SJCRH30 (cell line): ENCODE measurements around the gene KCNIP1. TPM values are rescaled to one million over a fixed set of nuclear protein-coding genes. Genes with fewer than 3 reads are reported as not detected.

Experiments used
- DNase-seq, 2 experiments: peaks; one replicate each; pipeline ENCODE4 v3.0.0-alpha.2; 2015 to 2020
- H3K27ac ChIP-seq: fragments of 250-450 bp; sonication (Bioruptor Pico); 2 replicates; pipeline ENCODE4 v1.5.1; 2020; ENCODE audit warnings: mild to moderate bottlenecking, moderate library complexity
- H3K27me3 ChIP-seq: fragments of 250-450 bp; sonication (Bioruptor Pico); 2 replicates; pipeline ENCODE4 v1.5.1; 2020; ENCODE audit warnings: mild to moderate bottlenecking, moderate library complexity
- H3K36me3 ChIP-seq: fragments of 250-450 bp; sonication (Bioruptor Pico); 2 replicates; pipeline ENCODE4 v1.5.1; 2020; ENCODE audit warnings: mild to moderate bottlenecking, moderate library complexity
- H3K4me1 ChIP-seq: fragments of 250-450 bp; sonication (Bioruptor Pico); 2 replicates; pipeline ENCODE4 v1.5.1; 2020; ENCODE audit warnings: mild to moderate bottlenecking, moderate library complexity
- H3K4me3 ChIP-seq: fragments of 250-450 bp; sonication (Bioruptor Pico); 2 replicates; pipeline ENCODE4 v1.5.1; 2020; ENCODE audit warnings: mild to moderate bottlenecking, moderate library complexity
- H3K9me3 ChIP-seq: fragments of 250-450 bp; sonication (Bioruptor Pico); replicated peaks from 2 replicates; pipeline ENCODE4 v1.5.1; 2020; ENCODE audit warnings: mild to moderate bottlenecking, moderate library complexity
- total RNA-seq: library from RNA; depleted of rRNA; stranded (reverse); fragments of >200 nt; shearing (Covaris generic); gene quantifications from 2 replicates; pipeline ENCODE4 v1.2.3, GENCODE V29; 2014

KCNIP1 gene
- total RNA-seq, 1 experiment from 2014 or later: 0.81 TPM

- H3K4me3 ChIP-seq: no peak overlapping the region
- peaks cover 3% of the 10 kb centered on the region; the same call in 1 of the 2 replicates for H3K4me1 ChIP-seq
- H3K36me3 ChIP-seq: no peaks in the 10 kb centered on the region
- H3K27ac ChIP-seq: no peak overlapping the region
- peaks cover 9% of the 10 kb centered on the region; the same call in 1 of the 2 replicates for H3K27me3 ChIP-seq
- DNase-seq: peak; percentile 9 to 20
- H3K9me3 ChIP-seq: no peaks in the 10 kb centered on the region
These were observed 217.2 kb downstream of the KCNIP1 start for GRCh38 chr5:170720984-170721383.

- H3K9me3 ChIP-seq: no peaks in the 10 kb centered on the region
- H3K36me3 ChIP-seq: no peaks in the 10 kb centered on the region
- peaks cover 2% of the 10 kb centered on the region; the same call in 1 of the 2 replicates for H3K27me3 ChIP-seq
- DNase-seq: no peak
- H3K4me3 ChIP-seq: no peak overlapping the region
- H3K4me1 ChIP-seq: peaks cover 3% of the 10 kb centered on the region; the same call in 1 of the 2 replicates
- H3K27ac ChIP-seq: no peak overlapping the region
These were observed 217.9 kb downstream of the KCNIP1 start for GRCh38 chr5:170721681-170722080.

GRCh38 chr5:170722316-170722715 is 218.5 kb downstream of the KCNIP1 start:
- Histone ChIP-seq H3K27me3 (no peaks in the 10 kb centered on the region; the same call in 1 of the 2 replicates), H3K9me3 (no peaks in the 10 kb centered on the region), H3K27ac (no peak overlapping the region), H3K4me3 (no peak overlapping the region), H3K36me3 (no peaks in the 10 kb centered on the region), H3K4me1 (peaks cover 3% of the 10 kb centered on the region; the same call in 1 of the 2 replicates)
- DNase-seq: no peak

- DNase-seq: no peak
- Histone ChIP-seq H3K4me1 (no peaks in the 10 kb centered on the region), H3K27me3 (no peaks in the 10 kb centered on the region), H3K27ac (no peak overlapping the region), H3K36me3 (no peaks in the 10 kb centered on the region), H3K4me3 (no peak overlapping the region), H3K9me3 (no peaks in the 10 kb centered on the region)
These were observed 227.2 kb downstream of the KCNIP1 start for GRCh38 chr5:170731052-170731451.

- DNase-seq: no peak
- H3K4me3 ChIP-seq: no peak overlapping the region
These were observed 228.9 kb downstream of the KCNIP1 start for GRCh38 chr5:170732685-170733084.

GRCh38 chr5:170736966-170737365 is 233.1 kb downstream of the KCNIP1 start:
- H3K27ac ChIP-seq: no peak overlapping the region
- H3K27me3 ChIP-seq: peaks cover 3% of the 10 kb centered on the region; the same call in 1 of the 2 replicates
- no peak overlapping the region for H3K4me3 ChIP-seq
- no peaks in the 10 kb centered on the region for H3K36me3 ChIP-seq
- H3K4me1 ChIP-seq: no peaks in the 10 kb centered on the region
- no peaks in the 10 kb centered on the region for H3K9me3 ChIP-seq
- no peak for DNase-seq

More at GRCh38 chr5:170732685-170733084, 228.9 kb downstream of the KCNIP1 start:
- Histone ChIP-seq H3K27me3 (no peaks in the 10 kb centered on the region), H3K4me1 (no peaks in the 10 kb centered on the region), H3K9me3 (no peaks in the 10 kb centered on the region), H3K36me3 (no peaks in the 10 kb centered on the region), H3K27ac (no peak overlapping the region)

- Histone ChIP-seq H3K27ac (no peak overlapping the region), H3K4me3 (no peak overlapping the region), H3K4me1 (no peaks in the 10 kb centered on the region)
These were observed 233.8 kb downstream of the KCNIP1 start for GRCh38 chr5:170737591-170737990.

GRCh38 chr5:170738840-170739239 is 235.0 kb downstream of the KCNIP1 start:
- Histone ChIP-seq H3K4me1 (no peaks in the 10 kb centered on the region), H3K9me3 (no peaks in the 10 kb centered on the region), H3K36me3 (no peaks in the 10 kb centered on the region), H3K4me3 (no peak overlapping the region), H3K27ac (no peak overlapping the region), H3K27me3 (peaks cover 4% of the 10 kb centered on the region; the same call in 1 of the 2 replicates)
- no peak for DNase-seq

More at GRCh38 chr5:170737591-170737990, 233.8 kb downstream of the KCNIP1 start:
- no peak for DNase-seq
- Histone ChIP-seq H3K9me3 (no peaks in the 10 kb centered on the region), H3K27me3 (peaks cover 3% of the 10 kb centered on the region; the same call in 1 of the 2 replicates), H3K36me3 (no peaks in the 10 kb centered on the region)

GRCh38 chr5:170739446-170739845 is 235.6 kb downstream of the KCNIP1 start:
- no peak for DNase-seq
- H3K27ac ChIP-seq: no peak overlapping the region
- no peak overlapping the region for H3K4me3 ChIP-seq
- H3K27me3 ChIP-seq: peaks cover 6% of the 10 kb centered on the region; the same call in 1 of the 2 replicates
- H3K4me1 ChIP-seq: no peaks in the 10 kb centered on the region
- no peaks in the 10 kb centered on the region for H3K9me3 ChIP-seq
- H3K36me3 ChIP-seq: no peaks in the 10 kb centered on the region

- peaks cover under 1% of the 10 kb centered on the region; the same call in 1 of the 2 replicates for H3K4me1 ChIP-seq
- no peaks in the 10 kb centered on the region for H3K9me3 ChIP-seq
- H3K27ac ChIP-seq: no peak overlapping the region
- no peaks in the 10 kb centered on the region for H3K36me3 ChIP-seq
- DNase-seq: no peak
- H3K4me3 ChIP-seq: no peak overlapping the region
- peaks cover 6% of the 10 kb centered on the region; the same call in 1 of the 2 replicates for H3K27me3 ChIP-seq
These were observed 236.9 kb downstream of the KCNIP1 start for GRCh38 chr5:170740551-170741205.

GRCh38 chr5:170741801-170742200 is 238.0 kb downstream of the KCNIP1 start:
- H3K4me3 ChIP-seq: no peak overlapping the region
- no peaks in the 10 kb centered on the region for H3K36me3 ChIP-seq
- peaks cover 6% of the 10 kb centered on the region; the same call in 1 of the 2 replicates for H3K4me1 ChIP-seq
- H3K27me3 ChIP-seq: peaks cover 6% of the 10 kb centered on the region; the same call in 1 of the 2 replicates
- H3K9me3 ChIP-seq: no peaks in the 10 kb centered on the region
- no peak overlapping the region for H3K27ac ChIP-seq
- no peak for DNase-seq

- H3K4me1 ChIP-seq: peaks cover 6% of the 10 kb centered on the region; the same call in 1 of the 2 replicates
- no peaks in the 10 kb centered on the region for H3K9me3 ChIP-seq
- no peaks in the 10 kb centered on the region for H3K36me3 ChIP-seq
- DNase-seq: no peak
- peaks cover 6% of the 10 kb centered on the region; the same call in 1 of the 2 replicates for H3K27me3 ChIP-seq
- H3K4me3 ChIP-seq: no peak overlapping the region
- H3K27ac ChIP-seq: no peak overlapping the region
These were observed 240.0 kb downstream of the KCNIP1 start for GRCh38 chr5:170743876-170744212.

GRCh38 chr5:170745481-170746071 is 241.8 kb downstream of the KCNIP1 start:
- peak; percentile 75 for DNase-seq
- no peak overlapping the region for H3K27ac ChIP-seq
- no peaks in the 10 kb centered on the region for H3K36me3 ChIP-seq
- H3K4me1 ChIP-seq: peaks cover 6% of the 10 kb centered on the region; the same call in 1 of the 2 replicates
- no peak overlapping the region for H3K4me3 ChIP-seq
- peaks cover 4% of the 10 kb centered on the region; the same call in 1 of the 2 replicates for H3K27me3 ChIP-seq
- H3K9me3 ChIP-seq: no peaks in the 10 kb centered on the region

- Histone ChIP-seq H3K4me1 (peaks cover 7% of the 10 kb centered on the region; the same call in 1 of the 2 replicates), H3K9me3 (no peaks in the 10 kb centered on the region), H3K36me3 (no peaks in the 10 kb centered on the region), H3K27me3 (0 out of 2 replicates have a peak, but pooled peaks cover 3% of the 10 kb centered on the region), H3K27ac (no peak overlapping the region), H3K4me3 (no peak overlapping the region)
- DNase-seq: no peak
These were observed 242.5 kb downstream of the KCNIP1 start for GRCh38 chr5:170746075-170746960.
